GM19023 (cell line): ENCODE measurements around the gene FOXP3.

Source experiments
- ATAC-seq: cut with Tn5 transposase; IDR thresholded peaks from one replicate; pipeline ENCODE4 v1.9.1; 2021; ENCODE audit warnings: mild to moderate bottlenecking, moderate library complexity; ENCODE audit not compliant: unreplicated experiment

Gene FOXP3

DNA sequence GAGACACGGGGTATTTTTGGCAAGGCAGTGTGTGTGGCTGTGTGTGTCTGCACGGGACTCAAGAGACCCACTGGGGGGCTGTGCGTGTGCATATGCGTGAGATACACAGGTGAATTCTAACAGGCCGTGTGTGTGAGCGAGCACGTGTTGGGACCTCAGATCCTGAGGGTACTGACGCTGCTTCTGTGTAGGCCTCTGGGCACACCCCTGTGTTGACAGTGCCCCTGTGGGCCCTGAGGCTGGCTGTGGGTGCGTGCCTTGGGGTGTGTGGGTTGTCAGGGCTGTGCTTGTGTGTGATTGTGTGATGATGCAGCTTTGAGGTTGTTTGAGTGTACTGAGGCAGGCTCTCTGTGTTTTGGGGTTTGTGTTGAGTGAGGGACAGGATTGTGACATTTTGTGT is 13.9 kb downstream of the FOXP3 start:
- ATAC-seq, result no peak

DNA sequence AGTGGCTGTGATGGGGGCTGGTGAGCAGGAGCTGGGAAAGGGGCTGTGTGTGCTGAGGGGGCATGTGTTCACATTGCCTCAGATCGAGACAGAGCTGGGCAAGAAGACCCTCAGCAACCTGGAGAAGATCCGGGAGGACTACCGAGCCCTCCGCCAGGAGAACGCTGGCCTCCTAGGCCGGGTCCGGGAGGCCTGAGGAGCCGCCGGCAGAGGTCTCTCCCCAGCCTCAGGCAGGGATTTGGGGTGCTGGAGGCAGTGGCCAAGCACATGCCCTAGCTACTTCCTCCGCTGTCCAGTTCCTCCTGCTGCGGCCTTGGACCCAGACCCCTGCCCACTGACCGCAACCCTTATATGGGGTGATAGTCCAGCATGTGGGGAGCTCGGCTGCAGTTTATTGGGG is 14.4 kb downstream of the FOXP3 start:
- ATAC-seq, result no peak

DNA sequence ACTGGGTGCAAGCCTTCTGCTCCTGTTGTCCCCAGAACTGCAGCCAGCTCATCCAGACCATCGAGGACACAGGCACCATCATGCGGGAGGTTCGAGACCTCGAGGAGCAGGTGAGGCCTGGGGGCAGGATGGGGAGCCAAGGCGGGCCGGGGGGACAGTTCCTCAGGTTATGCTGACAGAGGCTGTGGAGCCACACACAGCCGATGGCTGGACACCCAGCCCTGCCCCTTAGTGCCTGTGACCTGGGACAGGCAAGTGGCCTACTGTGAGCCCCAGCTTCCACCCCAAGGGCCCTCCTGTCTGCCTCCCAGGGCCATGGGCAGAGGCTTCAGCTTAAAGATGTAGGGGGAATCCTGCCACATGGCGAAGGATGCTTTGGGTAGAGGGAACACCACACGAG is 14.9 kb downstream of the FOXP3 start:
- no peak for ATAC-seq

DNA sequence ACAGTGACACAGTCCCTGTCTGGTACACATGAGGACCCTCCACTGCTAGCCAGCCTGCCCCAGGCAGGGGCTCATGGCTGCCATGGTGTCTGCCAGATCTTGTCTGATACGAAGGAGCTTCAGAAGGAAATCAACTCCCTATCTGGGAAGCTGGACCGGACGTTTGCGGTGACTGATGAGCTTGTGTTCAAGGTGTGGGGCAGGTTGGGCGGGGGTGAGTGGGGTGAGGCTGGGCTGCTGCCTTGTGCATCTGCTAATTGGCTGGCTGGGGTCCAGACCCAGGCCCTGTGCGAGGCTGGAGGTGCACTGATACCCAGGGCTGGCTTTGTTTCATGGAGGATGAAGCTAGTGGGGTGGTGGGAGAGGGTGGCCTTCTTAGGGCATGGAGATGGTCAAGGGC is 15.4 kb downstream of the FOXP3 start:
- no peak for ATAC-seq

DNA sequence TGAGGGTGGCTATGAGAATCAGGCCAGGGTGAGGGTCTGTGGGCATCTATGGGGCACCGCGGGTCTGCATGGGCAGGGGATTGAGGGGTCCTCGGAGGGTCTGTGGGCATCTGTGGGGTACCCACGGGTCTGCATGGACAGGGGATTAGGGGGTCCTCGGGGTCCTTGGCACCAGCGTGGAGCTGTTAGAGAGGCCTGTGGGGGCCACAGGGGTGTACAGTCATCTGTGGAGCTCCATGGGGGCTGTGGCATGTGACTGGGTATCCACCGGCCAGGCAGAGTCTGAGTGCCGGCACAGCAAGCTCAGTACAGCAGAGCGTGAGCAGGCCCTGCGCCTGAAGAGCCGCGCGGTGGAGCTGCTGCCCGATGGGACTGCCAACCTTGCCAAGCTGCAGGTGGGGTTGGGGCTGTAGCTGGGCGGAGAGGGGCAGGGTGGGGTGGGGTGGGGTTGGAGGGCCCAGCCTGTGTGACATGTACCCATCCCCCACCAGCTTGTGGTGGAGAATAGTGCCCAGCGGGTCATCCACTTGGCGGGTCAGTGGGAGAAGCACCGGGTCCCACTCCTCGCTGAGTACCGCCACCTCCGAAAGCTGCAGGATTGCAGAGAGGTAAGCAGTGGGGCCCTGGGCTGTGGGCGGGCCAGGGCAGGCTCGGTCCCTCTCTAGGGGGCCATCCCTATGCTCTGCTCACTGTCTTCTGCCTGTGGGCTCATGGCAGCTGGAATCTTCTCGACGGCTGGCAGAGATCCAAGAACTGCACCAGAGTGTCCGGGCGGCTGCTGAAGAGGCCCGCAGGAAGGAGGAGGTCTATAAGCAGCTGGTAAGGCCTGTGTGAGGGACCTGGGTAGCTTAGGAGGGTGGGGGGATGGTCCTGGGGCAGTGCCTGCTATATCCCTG is 16.3 kb downstream of the FOXP3 start:
- ATAC-seq, result no peak

DNA sequence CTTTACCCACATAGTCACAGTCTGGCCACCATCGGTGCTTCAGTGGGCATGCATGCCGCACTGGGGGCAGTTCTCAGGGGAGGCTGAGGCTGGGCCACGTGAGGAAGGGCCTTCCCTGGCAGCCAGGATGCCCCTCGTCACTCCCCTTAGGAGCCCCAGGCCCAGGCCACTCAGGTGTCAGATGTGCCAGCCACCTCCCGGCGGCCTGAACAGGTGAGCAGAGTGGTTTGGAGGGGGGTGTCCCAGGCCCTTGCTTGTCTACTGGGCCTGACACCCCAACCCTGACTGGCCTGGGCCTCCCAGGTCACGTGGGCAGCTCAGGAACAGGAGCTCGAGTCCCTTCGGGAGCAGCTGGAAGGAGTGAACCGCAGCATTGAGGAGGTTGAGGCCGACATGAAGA is 17.2 kb downstream of the FOXP3 start:
- no peak for ATAC-seq

DNA sequence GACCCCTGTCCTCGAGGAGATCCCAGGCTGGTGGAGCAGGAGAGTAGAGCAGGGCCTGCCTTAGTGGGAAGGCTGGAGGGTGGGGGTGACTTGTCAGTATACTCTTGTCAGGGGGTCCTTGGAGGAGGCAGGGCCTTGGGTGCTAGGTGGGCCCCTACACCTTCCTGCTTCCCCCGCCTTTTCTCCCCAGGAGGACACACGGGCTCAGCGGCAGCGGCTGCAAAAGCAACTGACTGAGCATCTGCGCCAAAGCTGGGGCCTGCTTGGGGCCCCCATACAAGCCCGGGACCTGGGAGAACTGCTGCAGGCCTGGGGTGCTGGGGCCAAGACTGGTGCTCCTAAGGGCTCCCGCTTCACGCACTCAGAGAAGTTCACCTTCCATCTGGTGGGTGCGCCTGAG is 18.0 kb downstream of the FOXP3 start:
- no peak for ATAC-seq

DNA sequence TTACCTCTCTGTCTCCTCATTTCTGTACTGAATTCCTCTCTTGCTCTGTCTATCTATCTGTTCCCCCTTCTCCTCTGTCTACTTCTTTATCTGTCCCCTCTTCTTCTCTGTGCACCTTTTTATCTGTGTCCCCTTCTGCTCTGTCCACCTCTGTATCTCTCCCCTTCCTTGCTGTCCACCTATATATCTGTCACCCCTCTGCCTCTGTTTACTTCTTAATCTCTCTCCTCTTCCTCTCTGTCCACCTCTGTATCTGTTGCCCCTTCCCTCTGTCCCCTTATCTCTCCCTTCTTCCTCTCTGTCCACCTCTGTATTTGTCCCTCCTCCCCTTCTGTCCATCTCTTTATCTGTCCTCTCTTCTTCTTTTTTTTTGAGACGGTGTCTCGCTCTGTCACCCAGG is 20.3 kb downstream of the FOXP3 start:
- no peak for ATAC-seq

DNA sequence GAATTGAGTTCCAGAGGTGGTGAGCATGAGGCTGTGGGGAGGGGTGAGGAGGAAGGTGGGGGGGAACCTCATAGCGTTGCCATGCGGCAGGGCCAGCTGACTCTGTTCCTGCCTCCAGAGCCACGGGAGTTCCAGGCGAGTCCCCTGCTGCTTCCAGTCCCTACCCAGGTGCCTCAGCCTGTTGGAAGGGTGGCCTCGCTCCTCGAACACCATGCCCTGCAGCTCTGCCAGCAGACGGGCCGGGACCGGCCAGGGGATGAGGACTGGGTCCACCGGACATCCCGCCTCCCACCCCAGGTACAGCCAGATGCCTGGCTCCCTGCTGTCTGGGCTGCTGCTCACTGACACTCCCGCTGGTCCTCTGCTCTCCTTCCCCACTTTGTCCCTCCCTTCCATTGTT is 21.3 kb downstream of the FOXP3 start:
- ATAC-seq, result no peak

DNA sequence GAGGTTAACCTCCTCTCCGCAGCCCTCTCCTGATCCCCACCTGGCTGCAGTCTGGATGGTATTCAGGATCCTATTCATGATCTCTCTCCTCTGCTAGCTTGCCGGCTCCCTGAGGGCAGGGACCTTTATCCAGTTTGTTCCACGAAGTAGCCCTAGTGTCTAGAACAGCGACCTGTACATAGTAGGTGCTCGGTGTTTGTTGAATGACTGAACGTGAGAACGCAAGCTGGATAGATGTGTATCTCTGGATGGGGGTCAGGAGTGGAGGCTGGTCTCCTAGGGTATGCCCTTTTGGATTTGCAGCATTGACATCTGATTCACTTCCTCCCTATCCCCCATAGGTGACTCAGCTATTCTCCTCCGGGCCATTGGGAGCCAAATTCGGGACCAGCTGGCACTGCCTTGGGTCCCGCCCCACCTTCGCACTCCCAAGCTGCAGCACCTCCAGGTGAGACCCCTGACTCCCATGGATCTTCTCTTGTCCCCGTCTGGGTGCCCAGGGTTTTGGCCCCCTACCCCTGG is 21.9 kb downstream of the FOXP3 start:
- ATAC-seq, result no peak

DNA sequence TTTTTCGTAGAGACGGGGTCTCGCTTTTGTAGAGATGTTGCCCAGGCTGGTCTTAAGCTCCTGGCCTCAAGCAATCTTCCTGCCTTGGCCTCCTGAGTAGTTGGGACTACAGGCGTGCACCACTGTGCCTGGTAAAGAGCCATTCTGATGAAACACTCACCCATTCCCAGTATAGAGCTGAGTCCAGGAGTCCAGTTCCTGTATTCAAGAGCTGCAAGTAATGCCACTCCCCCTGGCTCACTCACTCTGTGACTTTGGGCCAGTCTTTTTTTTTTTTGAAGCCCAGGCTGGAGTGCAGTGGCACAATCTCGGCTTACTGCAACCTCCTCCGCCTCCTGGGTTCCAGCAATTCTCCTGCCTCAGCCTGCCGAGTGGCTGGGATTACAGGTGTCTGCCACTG is 25.8 kb downstream of the FOXP3 start:
- no peak for ATAC-seq

DNA sequence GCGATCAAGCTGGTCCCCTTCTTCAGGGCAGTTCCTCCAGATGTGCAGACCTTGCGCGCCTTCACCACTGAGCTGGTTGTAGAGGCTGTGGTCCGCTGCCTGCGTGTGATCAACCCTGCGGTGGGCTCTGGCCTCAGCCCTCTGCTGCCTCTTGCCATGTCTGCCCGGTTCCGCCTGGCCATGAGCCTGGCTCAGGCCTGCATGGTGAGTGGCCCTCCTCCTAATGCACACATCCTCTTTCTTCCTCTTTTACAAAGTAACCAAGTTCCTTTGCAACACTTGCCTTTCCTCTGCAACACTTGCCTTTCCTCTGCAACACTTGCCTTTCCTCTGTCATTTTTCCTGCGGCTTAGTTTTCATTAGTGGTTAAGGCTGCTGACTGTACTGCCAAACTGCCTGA is 27.4 kb downstream of the FOXP3 start:
- ATAC-seq, result no peak

DNA sequence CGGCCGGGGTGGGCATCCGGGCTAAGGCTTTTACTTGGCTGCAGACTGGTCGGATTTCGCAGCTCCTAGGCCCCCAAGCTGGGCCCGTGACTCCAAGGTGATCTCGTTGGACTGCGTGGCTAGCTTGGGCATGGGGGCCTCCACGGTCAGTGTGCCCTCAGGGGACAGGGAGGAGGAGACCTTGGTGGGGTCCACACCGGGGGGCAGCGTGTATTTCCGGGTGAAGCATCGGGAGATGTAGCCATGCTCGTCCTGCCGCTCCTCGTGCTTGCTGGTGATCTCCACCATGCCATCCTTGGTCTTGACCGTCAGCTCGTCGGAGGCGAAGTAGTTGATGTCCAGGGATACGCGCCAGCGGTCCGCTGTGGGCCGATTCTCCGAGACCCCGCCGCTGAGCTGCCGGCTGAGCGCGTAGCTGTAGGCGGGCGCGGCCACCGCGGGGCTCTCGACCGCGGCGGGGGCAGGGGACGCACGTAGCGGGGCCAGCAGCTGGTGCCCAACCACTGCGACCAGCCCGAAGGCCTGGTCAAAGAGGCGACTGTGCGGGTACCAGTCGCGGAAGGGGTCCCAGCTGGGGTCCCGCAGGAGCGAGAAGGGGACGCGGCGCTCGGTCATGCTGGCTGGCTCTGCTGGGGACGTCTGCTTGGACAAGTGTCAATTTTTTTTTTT is 30.5 kb downstream of the FOXP3 start:
- ATAC-seq, result no peak

DNA sequence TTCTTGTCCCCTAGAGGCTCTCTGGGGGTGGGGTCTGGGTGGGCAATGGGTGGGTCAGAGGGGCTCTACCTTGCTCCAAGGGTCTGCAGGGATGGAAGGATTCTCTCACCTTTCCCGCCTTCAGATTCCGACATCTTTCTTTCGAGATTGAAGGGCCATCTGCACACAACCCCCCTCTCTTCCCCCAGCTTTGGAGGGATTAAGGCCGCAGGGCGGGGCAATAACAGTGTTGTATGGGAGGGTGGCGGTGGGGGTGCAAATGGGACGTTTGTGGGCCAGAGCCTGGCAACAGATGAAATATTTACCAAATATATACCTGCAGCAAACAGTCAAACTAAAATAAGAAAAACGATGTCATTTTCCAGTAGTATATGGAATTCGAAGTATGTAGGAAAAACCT is 31.3 kb downstream of the FOXP3 start, which contains the start of gene CACNA1F:
Gene CACNA1F (minus strand): TSS at position 165 of the 400 bp plus-strand sequence. CDS start 31 bp downstream, at position 134.
- ATAC-seq, result no peak

DNA sequence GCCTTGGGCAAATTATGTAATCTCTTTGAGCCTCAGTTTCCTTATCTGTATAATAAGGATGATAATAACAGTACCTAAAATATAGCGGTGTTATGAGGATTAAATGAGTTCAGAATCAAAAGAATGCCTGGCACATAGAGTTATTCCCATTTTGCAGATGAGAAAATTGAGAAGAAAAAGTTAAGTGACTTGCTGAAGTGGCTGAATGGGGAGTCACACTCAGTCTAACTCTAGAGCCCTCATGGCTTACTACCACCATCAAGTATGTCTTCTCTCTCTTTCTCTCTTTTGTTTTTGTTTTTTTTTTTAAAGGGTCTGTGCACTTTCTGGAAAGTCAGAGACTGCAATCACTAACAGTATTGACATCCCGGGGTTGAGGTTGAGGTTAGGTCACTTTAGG is 32.0 kb downstream of the FOXP3 start:
- no peak for ATAC-seq

DNA sequence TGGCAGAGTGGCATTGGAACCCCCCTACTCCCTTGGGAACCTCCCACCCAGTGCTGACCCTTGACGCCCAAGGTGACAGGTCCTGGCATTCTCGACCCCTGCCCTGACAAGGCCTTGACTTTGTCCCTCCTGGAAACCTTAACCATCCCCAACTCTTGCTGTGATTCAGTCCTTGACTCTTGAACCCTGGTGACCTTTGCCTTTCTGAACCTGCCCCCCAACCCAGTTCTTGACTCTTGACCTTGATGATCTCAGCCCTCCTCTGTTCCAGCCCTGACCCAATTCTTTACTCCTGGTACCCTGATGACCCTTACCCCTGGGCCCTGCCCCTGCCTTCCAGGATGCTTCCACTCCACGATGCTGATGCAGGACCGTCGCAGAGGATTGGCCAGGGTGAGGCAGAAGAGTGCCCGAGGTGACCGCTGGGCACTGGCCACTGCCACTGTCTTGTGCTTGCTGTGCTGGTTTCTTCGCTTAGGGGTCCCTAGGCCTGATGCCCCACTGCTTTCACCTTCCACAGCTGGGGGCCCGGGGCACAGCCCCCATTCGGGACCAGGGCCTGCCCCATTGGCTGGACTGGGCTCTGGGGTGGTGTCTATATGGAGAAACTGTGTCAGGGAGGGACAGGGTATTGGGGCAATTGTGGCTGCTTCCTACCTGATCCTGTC is 33.0 kb downstream of the FOXP3 start:
- ATAC-seq, result no peak

DNA sequence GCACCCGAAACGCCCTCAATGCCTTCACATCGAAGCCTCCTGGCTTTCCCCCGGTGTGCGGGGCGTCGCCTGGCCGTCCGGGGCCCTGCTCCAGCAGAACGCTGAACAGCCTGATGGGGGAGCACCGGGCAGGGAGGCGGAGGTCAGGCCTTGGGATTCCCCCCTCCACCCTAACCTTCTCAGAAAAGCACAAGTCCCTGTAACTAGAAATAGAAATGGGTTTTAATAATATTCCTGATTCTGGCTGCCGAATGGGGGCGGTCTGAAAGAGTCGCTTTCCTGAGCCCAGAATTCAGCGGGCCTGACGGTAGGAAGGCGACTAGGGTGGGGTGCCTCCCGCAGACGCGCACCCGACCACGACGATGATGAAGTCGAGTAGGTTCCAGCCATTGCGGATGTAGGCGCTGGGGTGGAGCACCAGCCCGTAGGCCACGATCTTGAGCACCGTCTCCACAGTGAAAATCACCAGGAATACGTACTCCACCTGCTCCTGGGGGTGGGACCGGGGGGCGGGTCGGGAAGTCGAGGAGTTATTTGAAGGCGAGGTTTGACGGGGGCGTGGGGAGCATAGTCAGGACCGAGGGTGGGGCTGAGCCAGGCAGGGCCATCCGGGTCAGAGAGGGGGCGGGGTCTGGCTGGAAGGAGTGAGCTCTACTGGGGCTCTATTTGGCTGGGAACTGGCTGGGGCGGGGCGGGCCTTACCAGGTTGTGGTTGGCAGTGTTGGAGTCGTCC is 33.8 kb downstream of the FOXP3 start:
- ATAC-seq, result peak; percentile 57

DNA sequence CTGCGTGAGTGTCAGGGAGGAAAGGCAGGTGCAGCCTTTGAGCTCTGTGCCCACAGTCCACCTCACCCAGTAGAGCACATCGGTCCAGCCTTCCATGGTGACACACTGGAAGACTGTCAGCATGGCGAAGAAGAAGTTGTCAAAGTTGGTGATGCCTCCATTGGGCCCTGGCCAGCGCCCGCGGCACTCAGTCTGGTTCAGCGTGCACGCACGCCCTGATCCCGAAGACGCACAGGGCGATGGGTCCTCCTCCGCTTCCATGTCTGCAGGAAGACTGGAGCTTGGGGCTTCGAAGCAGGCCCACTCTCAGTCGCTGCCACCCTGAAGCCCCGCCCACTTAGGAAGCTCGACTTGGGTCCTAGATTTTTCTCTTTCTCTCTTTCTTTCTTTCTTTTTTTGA is 36.3 kb downstream of the FOXP3 start:
- no peak for ATAC-seq

DNA sequence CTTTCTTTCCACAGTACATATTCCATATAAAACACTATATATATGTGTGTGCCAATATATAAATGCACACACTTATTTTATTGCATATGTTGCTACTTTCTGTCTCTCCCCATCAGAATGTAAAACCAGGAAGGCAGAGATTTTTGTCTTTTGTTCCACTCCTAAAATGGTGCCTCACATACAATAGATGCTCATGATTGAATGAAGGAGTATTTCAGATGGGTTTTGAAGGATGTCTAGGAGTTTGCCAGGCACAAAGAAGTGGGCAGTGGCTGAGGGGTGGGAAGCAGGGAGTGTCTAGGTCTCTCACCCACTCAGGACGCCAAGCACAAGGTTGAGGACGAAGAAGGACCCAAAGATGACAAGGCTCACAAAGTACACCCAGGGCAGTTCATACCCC is 36.8 kb downstream of the FOXP3 start:
- no peak for ATAC-seq

DNA sequence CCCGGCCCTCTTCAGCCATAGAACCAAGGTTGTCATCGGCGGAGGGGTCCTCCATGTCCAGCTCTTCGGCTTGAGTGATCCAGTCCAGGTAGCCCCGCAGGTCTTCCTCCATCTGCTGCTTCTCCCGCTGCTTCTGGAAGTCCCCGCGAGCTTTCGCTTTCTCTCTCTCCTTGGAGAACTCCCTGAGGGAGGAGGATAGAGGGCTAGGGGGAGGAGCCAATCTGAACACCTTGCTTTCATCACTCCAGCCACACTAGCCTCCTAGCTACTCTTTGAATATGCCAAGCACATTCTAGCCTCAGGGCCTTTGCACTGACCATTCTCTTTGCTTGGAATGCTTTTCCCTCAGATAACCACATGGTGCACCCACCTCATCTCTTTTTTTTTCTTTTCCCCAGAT is 37.6 kb downstream of the FOXP3 start:
- no peak for ATAC-seq

DNA sequence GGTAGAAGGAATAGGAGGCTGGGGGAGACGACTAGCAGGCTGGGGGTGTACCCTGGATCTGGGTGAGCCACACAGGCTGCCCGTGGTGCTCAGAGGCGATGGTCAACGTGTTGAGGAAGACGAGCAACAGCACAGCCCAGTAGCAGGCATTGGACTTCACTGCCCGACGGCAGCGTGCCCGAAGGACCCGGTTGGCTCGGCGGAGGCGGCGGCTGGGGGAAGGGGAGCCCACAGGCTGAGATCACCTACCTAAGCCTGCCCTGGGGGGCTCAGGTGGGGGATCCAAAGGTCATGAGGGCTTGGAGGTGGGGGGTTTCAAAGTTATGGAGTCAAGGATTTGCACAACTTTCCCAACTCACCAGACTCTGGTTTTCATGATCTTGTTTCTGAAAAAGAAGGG is 38.7 kb downstream of the FOXP3 start:
- ATAC-seq, result no peak
